Endothelial cell of umbilical vein (primary cell): ENCODE measurements around the gene TMEFF2. TPM values are rescaled to one million over a fixed set of nuclear protein-coding genes. Genes with fewer than 3 reads are reported as not detected.

Source experiments
- BruUV-seq: library from RNA; stranded (reverse); fragments of 400-500 nt; replicated peaks from 2 replicates; lab custom pipeline; 2021; lab: Mats Ljungman, UMichigan
- CTCF ChIA-PET: fragments of 300-600, 350-600 bp; sonication (Branson Sonifier 250); formaldehyde crosslinking; loops from one replicate; lab custom pipeline; 2021; ENCODE audit warnings: antibody characterized with exemption, inconsistent platforms; lab: Charles Lee
- POLR2A ChIA-PET: fragments of 300-600, 350-600 bp; sonication (Branson Sonifier 250); formaldehyde crosslinking; loops from one replicate; lab custom pipeline; 2021; ENCODE audit warnings: antibody characterized with exemption, inconsistent platforms; lab: Charles Lee
- DNase-seq: peaks from one replicate; pipeline ENCODE4 v3.0.0-alpha.2; 2011; ENCODE audit warnings: low read depth, low spot score
- FAIRE-seq: peaks from 2 replicates; lab custom pipeline; 2011; peaks lifted over from hg19 to GRCh38; lab: Jason Lieb, UNC
- H2AFZ ChIP-seq: 2 replicates; pipeline ENCODE4 v1.6.0; 2012; ENCODE audit warnings: low read depth, low read length, control low read depth, inconsistent platforms
- H3K27ac ChIP-seq: 2 replicates; pipeline ENCODE4 v1.5.1; 2011; ENCODE audit warnings: low read depth, mild to moderate bottlenecking, control low read depth, low read length, moderate library complexity; ENCODE audit not compliant: insufficient read depth
- H3K27me3 ChIP-seq, 2 experiments: 2 replicates each; pipeline versions ENCODE4 v1.6.0 to v1.6.1; 2011; ENCODE audit warnings: low read length in 2 of 2, mixed read lengths in 1 of 2; ENCODE audit not compliant: control insufficient read depth in 2 of 2, insufficient read depth in 2 of 2
- H3K36me3 ChIP-seq, 2 experiments: 2 replicates in 1 of 2; 3 replicates in 1 of 2; pipeline ENCODE4 v1.5.1; 2011; ENCODE audit warnings: low read length in 2 of 2, mild to moderate bottlenecking in 1 of 2, moderate library complexity in 1 of 2; ENCODE audit not compliant: control insufficient read depth in 2 of 2, insufficient read depth in 2 of 2; ENCODE audit errors: extremely low read depth in 1 of 2
- H3K4me1 ChIP-seq: 3 replicates; pipeline ENCODE4 v1.5.1; 2011; ENCODE audit warnings: mild to moderate bottlenecking, low read length; ENCODE audit not compliant: control insufficient read depth, insufficient read depth; ENCODE audit errors: extremely low read depth
- H3K4me2 ChIP-seq: 2 replicates; pipeline ENCODE4 v1.6.1; 2011; ENCODE audit warnings: low read length, control low read depth, mixed read lengths; ENCODE audit not compliant: insufficient read depth
- H3K4me3 ChIP-seq, 3 experiments: fragments of 200-600 bp in 1 of 3; sonication (generic), shearing (Covaris generic) in 1 of 3; replicated peaks in 1 of 3; 2 replicates each; pipeline ENCODE4 v1.5.1; 2011 to 2016; ENCODE audit warnings: control low read depth in 3 of 3, low read length in 3 of 3, mild to moderate bottlenecking in 2 of 3, inconsistent platforms in 1 of 3, low read depth in 1 of 3, moderate library complexity in 1 of 3; ENCODE audit not compliant: insufficient read depth in 1 of 3
- H3K79me2 ChIP-seq: 2 replicates; pipeline ENCODE4 v1.6.0; 2012; ENCODE audit warnings: low read length, inconsistent platforms; ENCODE audit not compliant: control insufficient read depth, insufficient read depth
- H3K9ac ChIP-seq: replicated peaks from 2 replicates; pipeline ENCODE3; 2011; ENCODE audit warnings: low read length, control low read depth; ENCODE audit not compliant: insufficient read depth; ENCODE audit errors: extremely low read depth
- H3K9me1 ChIP-seq: replicated peaks from 3 replicates; pipeline ENCODE4 v1.6.0; 2011; ENCODE audit warnings: mild to moderate bottlenecking, low read length; ENCODE audit not compliant: control insufficient read depth, insufficient read depth; ENCODE audit errors: extremely low read depth
- H3K9me3 ChIP-seq: replicated peaks from 2 replicates; pipeline ENCODE4 v1.5.1; 2012; ENCODE audit warnings: low read length, inconsistent platforms; ENCODE audit not compliant: control insufficient read depth, insufficient read depth
- H4K20me1 ChIP-seq: replicated peaks from 2 replicates; pipeline ENCODE3; 2011; ENCODE audit warnings: mild to moderate bottlenecking, low read length; ENCODE audit not compliant: control insufficient read depth, insufficient read depth; ENCODE audit errors: extremely low read depth
- CTCF ChIP-seq, 2 donors: IDR thresholded peaks; 1 replicate in 1 of 2; 2 replicates in 1 of 2; pipeline ENCODE4 v1.5.1; 2011; ENCODE audit warnings: low read length in 2 of 2, mild to moderate bottlenecking in 2 of 2, moderate library complexity in 2 of 2, control low read depth in 1 of 2, inconsistent platforms in 1 of 2, low read depth in 1 of 2; ENCODE audit not compliant: insufficient read depth in 1 of 2; ENCODE audit errors: extremely low read depth in 1 of 2
- EZH2 ChIP-seq: IDR thresholded peaks from 2 replicates; pipeline ENCODE4 v1.6.1; 2012; ENCODE audit warnings: borderline replicate concordance, low read depth, mild to moderate bottlenecking, moderate library complexity, low read length, inconsistent platforms; ENCODE audit not compliant: severe bottlenecking
- FOS ChIP-seq: IDR thresholded peaks from 2 replicates; pipeline ENCODE4 v1.6.1; 2011; ENCODE audit warnings: mild to moderate bottlenecking, low read length, moderate library complexity, borderline replicate concordance; ENCODE audit not compliant: insufficient read depth
- GATA2 ChIP-seq: IDR thresholded peaks from 2 replicates; pipeline ENCODE4 v1.7.0; 2011; ENCODE audit warnings: low read depth, mild to moderate bottlenecking, moderate library complexity, mixed read lengths, low read length; ENCODE audit not compliant: insufficient read length, insufficient read depth
- JUN ChIP-seq: IDR thresholded peaks from 2 replicates; pipeline ENCODE4 v1.6.1; 2011; ENCODE audit warnings: borderline replicate concordance, low read depth; ENCODE audit not compliant: insufficient read length, insufficient read depth
- MYC ChIP-seq: IDR thresholded peaks from one replicate; pipeline ENCODE4 v1.6.1; 2011; ENCODE audit warnings: mild to moderate bottlenecking, low read depth, low read length
- POLR2A ChIP-seq: IDR thresholded peaks from 2 replicates; pipeline ENCODE4 v1.6.1; 2012; ENCODE audit warnings: low read depth, mild to moderate bottlenecking, control low read depth, low read length
- POLR2AphosphoS5 ChIP-seq: IDR thresholded peaks from 2 replicates; pipeline ENCODE4 v1.6.1; 2012; ENCODE audit warnings: low read depth, mild to moderate bottlenecking, control low read depth, low read length, moderate library complexity; ENCODE audit not compliant: insufficient read depth
- dilution Hi-C: fragments of 300-500 bp; cut with MboI; formaldehyde crosslinking; loops from one replicate; pipeline ENCODE4 v1.15.0; 2019; ENCODE audit warnings: low sequenced_read_pairs; ENCODE audit not compliant: extremely low pct_ligation_motif_present
- intact Hi-C: fragments of 100-400 bp; cut with micrococcal nuclease; formaldehyde crosslinking; loops from one replicate; pipeline ENCODE4 v1.10.0; 2022
- polyA plus RNA-seq, 4 experiments: library from polyadenylated mRNA; depleted of rRNA in 3 of 4; stranded (reverse) in 3 of 4; unstranded in 1 of 4; fragments of >200 nt; gene quantifications; 2 replicates each; pipeline versions ENCODE4 v1.2.1 to v1.2.3, GENCODE V29; 2011 to 2012; ENCODE audit warnings: missing spikeins in 1 of 4
- total RNA-seq: library from RNA; stranded (reverse); gene quantifications from 2 replicates; pipeline ENCODE4 v1.2.3, GENCODE V29; 2021
- TF ChIP-seq, protein P1 (sequence below): IDR thresholded peaks from 2 replicates; pipeline ENCODE4 v1.6.1; 2011; ENCODE audit not compliant: insufficient read depth, insufficient read length

TMEFF2 gene
- total and polyA plus RNA-seq, 2 donors (not counting 3 experiments of a cell fraction or from before 2014, with no cell fraction given) = 0.18 to 0.20 TPM

- Histone ChIP-seq H3K4me1 (no peaks in the 10 kb centered on the region), H3K79me2 (no peaks in the 10 kb centered on the region), H3K9ac (no peak overlapping the region), H3K27me3 (no peaks in the 10 kb centered on the region), H3K36me3 (no peaks in the 10 kb centered on the region), H3K9me3 (no peaks in the 10 kb centered on the region), H4K20me1 (no peaks in the 10 kb centered on the region), H2AFZ (no peak overlapping the region), H3K27ac (no peak overlapping the region), H3K4me2 (no peak overlapping the region), H3K9me1 (no peaks in the 10 kb centered on the region), H3K4me3 (no peak overlapping the region)
- no TSS peak for BruUV-seq
- dilution Hi-C loops (no loop called here), intact Hi-C loops (no loop called here)
- no peak for FAIRE-seq
- no peak for DNase-seq
- ChIA-PET CTCF (interaction anchor here (1.1 to 2.2 kb wide), 3 partner anchors 9 to 407 kb away, joined by 3 to 8 read pairs (median 4); no protein-coding TSS in a partner anchor), POLR2A (no interaction called here)
- TF ChIP-seq POLR2A (no peak), JUN (no peak), EZH2 (no peak), GATA2 (no peak), POLR2AphosphoS5 (no peak), FOS (no peak), CTCF (IDR thresholded peaks at IDR 0.05; ENCODE audit: extremely low read depth in 1 of 2, insufficient read depth in 1 of 2, low read depth in 1 of 2, low read length in 2 of 2) (no peak), MYC (no peak)
- TF ChIP-seq, protein P1, sequence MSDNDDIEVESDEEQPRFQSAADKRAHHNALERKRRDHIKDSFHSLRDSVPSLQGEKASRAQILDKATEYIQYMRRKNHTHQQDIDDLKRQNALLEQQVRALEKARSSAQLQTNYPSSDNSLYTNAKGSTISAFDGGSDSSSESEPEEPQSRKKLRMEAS = no peak
These were observed 24.2 kb upstream of the TMEFF2 start for GRCh38 chr2:192218970-192219369.
